Activated CD8-positive, alpha-beta memory T cell treated with anti-CD3 and anti-CD28 coated beads for 36 hours (primary cell): ENCODE data around the gene NME7. TPM values are rescaled to one million over a fixed set of nuclear protein-coding genes. Genes with fewer than 3 reads are reported as not detected.
"Not testable (repeated sequence)": the region's sequence is repeated elsewhere in the genome, so short reads cannot be mapped to it uniquely, and the experiment has no call there.

ENCODE experiments used
- CTCF ChIA-PET: fragments of 350-600 bp; sonication (Branson Sonifier 250); formaldehyde crosslinking; loops from one replicate; lab custom pipeline; 2021; ENCODE audit warnings: antibody characterized with exemption; lab: Charles Lee
- POLR2A ChIA-PET: fragments of 350-600 bp; sonication (Branson Sonifier 250); formaldehyde crosslinking; loops from one replicate; lab custom pipeline; 2021; ENCODE audit warnings: antibody characterized with exemption; lab: Charles Lee
- total RNA-seq, 2 experiments: library from RNA; stranded (reverse); gene quantifications; one replicate each; pipeline ENCODE4 v1.2.3, GENCODE V29; 2021

NME7 gene
- total RNA-seq, 2 experiments from 2014 or later, result 25.4 to 27.0 TPM

- POLR2A ChIA-PET, result no interaction called here
- CTCF ChIA-PET, result no interaction called here
Observed at GRCh38 chr1:169143346-169143745, 224.3 kb downstream of the NME7 start.

GRCh38 chr1:169142129-169142528, 225.5 kb downstream of the NME7 start:
- ChIA-PET POLR2A (no interaction called here), CTCF (no interaction called here)

GRCh38 chr1:169141356-169141755, 226.2 kb downstream of the NME7 start:
- POLR2A ChIA-PET, result no interaction called here
- CTCF ChIA-PET, result no interaction called here

GRCh38 chr1:169138866-169139670, 228.5 kb downstream of the NME7 start:
- ChIA-PET CTCF (no interaction called here), POLR2A (no interaction called here)

GRCh38 chr1:169137357-169137756, 230.2 kb downstream of the NME7 start:
- POLR2A ChIA-PET, result no interaction called here

GRCh38 chr1:169133801-169134502, 233.6 kb downstream of the NME7 start:
- ChIA-PET POLR2A (no interaction called here), CTCF (no interaction called here)

More at GRCh38 chr1:169137357-169137756, 230.2 kb downstream of the NME7 start:
- CTCF ChIA-PET, result no interaction called here

GRCh38 chr1:169133228-169133576, 234.4 kb downstream of the NME7 start:
- POLR2A ChIA-PET, result no interaction called here
- CTCF ChIA-PET, result no interaction called here

GRCh38 chr1:169132512-169133227, 234.9 kb downstream of the NME7 start:
- CTCF ChIA-PET, result no interaction called here
- POLR2A ChIA-PET, result no interaction called here

GRCh38 chr1:169130683-169131082, 236.9 kb downstream of the NME7 start:
- POLR2A ChIA-PET, result no interaction called here
- CTCF ChIA-PET, result no interaction called here

GRCh38 chr1:169129109-169129784, 238.3 kb downstream of the NME7 start:
- ChIA-PET POLR2A (no interaction called here), CTCF (no interaction called here)

GRCh38 chr1:169128562-169128961, 239.0 kb downstream of the NME7 start:
- POLR2A ChIA-PET, result no interaction called here
- CTCF ChIA-PET, result no interaction called here

- CTCF ChIA-PET, result no interaction called here
- POLR2A ChIA-PET, result no interaction called here
Observed at GRCh38 chr1:169127305-169127704, 240.3 kb downstream of the NME7 start.

- ChIA-PET POLR2A (no interaction called here), CTCF (no interaction called here)
Observed at GRCh38 chr1:169126335-169126734, 241.3 kb downstream of the NME7 start.

GRCh38 chr1:169125597-169125996, 242.0 kb downstream of the NME7 start:
- POLR2A ChIA-PET, CTCF ChIA-PET: not testable (repeated sequence)

- ChIA-PET POLR2A (no interaction called here), CTCF (no interaction called here)
Observed at GRCh38 chr1:169124459-169124858, 243.1 kb downstream of the NME7 start.

GRCh38 chr1:169122976-169123375, 244.6 kb downstream of the NME7 start:
- ChIA-PET CTCF (no interaction called here), POLR2A (no interaction called here)

- POLR2A ChIA-PET, result no interaction called here
Observed at GRCh38 chr1:169121146-169121923, 246.3 kb downstream of the NME7 start.

GRCh38 chr1:169120066-169120465, 247.5 kb downstream of the NME7 start:
- POLR2A ChIA-PET, result no interaction called here
- CTCF ChIA-PET, result no interaction called here

More at GRCh38 chr1:169121146-169121923, 246.3 kb downstream of the NME7 start:
- CTCF ChIA-PET, result no interaction called here

- POLR2A ChIA-PET, result no interaction called here
Observed at GRCh38 chr1:169119405-169119804, 248.2 kb downstream of the NME7 start.

More at GRCh38 chr1:169119405-169119804, 248.2 kb downstream of the NME7 start:
- CTCF ChIA-PET, result no interaction called here
